Measurements from ENCODE around the gene LRP1.

- TF ChIP-seq POLR2AphosphoS5 (IDR thresholded peaks at IDR 0.05; ENCODE audit: insufficient read depth in 1 of 2, low read depth in 1 of 2), result no peak
- no peak for TF ChIP-seq CTCF (IDR thresholded peaks at IDR 0.05)
- TF ChIP-seq POLR2A (IDR thresholded peaks at IDR 0.05), result no peak
Measured at GRCh38 chr12:57176139-57176477, 47.8 kb downstream of the LRP1 start.

Data from vagina (tissue), 2 donors.